ENCODE measurements around the gene ANKRD11.
"Not testable (repeated sequence)": the region's sequence is repeated elsewhere in the genome, so short reads cannot be mapped to it uniquely, and the experiment has no call there.

Gene ANKRD11

GRCh38 chr16:89328412-89329400 is 161.7 kb downstream of the ANKRD11 start:
- DNase-seq (ENCODE audit: low spot score) = not testable (repeated sequence)

- no peak for DNase-seq (ENCODE audit: low spot score)
Measured at GRCh38 chr16:89326721-89327120, 163.6 kb downstream of the ANKRD11 start.

- DNase-seq (ENCODE audit: low spot score) = peak; percentile 89
Measured at GRCh38 chr16:89325861-89326471, 164.4 kb downstream of the ANKRD11 start.

- no peak for DNase-seq (ENCODE audit: low spot score)
Measured at GRCh38 chr16:89324056-89325010, 166.0 kb downstream of the ANKRD11 start.

DNA sequence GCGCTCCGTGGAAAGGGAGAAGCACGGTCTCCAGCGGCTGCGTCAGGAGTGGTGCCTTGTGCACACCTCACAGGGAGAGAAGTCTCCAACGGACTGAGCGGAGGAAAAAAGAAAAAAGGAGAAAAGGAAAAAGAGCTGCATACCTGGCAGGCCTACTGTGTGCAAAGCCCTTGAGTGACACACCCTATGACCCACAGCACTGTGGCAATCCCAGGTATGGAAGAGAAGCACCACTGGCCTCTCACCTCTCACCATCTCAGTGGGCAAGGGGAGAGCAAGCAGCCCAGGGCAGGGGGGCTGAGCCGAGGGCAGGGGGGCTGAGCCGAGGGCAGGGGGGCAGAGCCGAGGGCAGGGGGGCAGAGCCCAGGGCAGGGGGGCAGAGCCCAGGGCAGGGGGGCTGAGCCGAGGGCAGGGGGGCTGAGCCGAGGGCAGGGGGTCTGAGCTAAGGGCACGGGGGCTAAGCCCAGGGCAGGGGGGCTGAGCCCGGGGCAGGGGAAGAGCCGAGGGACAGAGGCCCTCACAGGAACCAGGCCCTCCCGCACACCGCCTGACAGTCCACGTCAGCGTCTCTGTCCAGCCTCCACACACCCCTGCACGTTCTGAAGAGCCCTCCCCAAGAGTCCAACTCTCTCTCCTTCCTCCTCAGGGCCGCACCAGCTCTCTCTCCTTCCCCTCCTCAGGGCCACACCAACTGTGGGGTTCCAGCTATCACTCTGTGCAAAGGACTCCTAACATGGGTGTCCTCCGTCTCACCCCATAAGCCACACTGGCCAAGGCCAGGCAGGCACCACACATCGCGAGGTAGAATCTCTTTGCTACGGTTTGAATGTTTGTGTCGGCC is 167.0 kb downstream of the ANKRD11 start:
- no peak for DNase-seq (ENCODE audit: low spot score)

- DNase-seq (ENCODE audit: low spot score) = peak; percentile 64
Measured at GRCh38 chr16:89322321-89323119, 167.8 kb downstream of the ANKRD11 start.

- DNase-seq (ENCODE audit: low spot score) = peak; percentile 46
Measured at GRCh38 chr16:89320782-89321501, 169.4 kb downstream of the ANKRD11 start.

DNA sequence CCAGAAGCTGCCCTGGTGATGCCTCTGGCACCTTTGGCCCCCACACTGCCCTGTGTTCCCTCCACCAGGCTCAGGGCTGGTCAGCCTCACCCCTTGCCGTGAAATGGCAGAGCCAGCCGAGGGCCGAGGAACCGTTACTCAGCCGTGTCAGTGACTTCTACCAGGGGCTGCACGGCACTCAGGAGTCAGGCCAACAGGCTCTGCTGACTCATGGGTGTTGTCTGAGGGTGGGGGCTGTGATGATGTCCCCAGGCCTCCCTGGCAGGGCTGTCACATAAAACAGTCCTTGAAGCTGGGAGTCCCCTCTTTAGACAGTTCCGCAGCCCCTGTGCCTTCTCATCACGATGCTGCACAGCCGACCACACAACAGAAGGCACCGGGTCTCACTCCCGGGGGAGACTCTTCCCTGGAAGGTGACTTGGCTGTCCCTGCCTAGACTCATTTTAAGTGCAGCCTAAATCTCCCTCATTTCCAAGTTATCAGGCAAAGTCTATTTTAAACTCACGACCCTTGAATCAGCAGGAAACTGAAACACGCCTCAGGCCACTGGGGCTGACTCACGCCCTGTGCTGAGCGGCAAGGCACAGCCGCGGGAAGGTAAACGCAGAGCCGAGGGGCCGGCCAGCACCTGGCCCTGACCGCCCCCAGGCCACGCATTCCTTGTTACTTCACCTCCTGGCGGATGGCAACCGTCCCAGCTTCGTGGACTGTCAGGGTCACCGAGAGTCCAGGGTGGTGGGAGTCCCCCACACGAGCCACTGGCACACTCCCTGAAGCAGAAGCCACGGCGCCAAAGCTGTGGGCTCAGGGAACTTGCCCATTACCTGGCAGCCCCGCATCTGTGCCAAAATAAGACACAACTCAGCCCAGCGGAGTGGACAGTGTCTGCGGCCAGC is 170.2 kb downstream of the ANKRD11 start:
- DNase-seq (ENCODE audit: low spot score) = peak; percentile 87

DNA sequence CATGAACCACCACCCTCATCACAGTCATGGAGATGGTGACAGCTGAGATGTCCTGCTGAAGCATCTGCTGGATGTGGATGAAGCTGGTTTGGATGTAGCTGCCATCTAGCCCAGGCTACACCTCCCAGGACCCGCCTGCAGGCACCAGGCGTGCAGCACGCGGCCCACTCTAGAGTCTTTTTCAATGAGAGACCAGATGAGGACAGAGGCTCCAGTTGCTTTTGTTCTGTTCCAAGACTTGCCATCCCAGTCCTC is 170.8 kb downstream of the ANKRD11 start:
- DNase-seq (ENCODE audit: low spot score) = no peak

GRCh38 chr16:89318871-89319630 is 171.3 kb downstream of the ANKRD11 start:
- DNase-seq (ENCODE audit: low spot score) = no peak

- DNase-seq (ENCODE audit: low spot score) = no peak
Measured at GRCh38 chr16:89318430-89318758, 172.0 kb downstream of the ANKRD11 start.

DNA sequence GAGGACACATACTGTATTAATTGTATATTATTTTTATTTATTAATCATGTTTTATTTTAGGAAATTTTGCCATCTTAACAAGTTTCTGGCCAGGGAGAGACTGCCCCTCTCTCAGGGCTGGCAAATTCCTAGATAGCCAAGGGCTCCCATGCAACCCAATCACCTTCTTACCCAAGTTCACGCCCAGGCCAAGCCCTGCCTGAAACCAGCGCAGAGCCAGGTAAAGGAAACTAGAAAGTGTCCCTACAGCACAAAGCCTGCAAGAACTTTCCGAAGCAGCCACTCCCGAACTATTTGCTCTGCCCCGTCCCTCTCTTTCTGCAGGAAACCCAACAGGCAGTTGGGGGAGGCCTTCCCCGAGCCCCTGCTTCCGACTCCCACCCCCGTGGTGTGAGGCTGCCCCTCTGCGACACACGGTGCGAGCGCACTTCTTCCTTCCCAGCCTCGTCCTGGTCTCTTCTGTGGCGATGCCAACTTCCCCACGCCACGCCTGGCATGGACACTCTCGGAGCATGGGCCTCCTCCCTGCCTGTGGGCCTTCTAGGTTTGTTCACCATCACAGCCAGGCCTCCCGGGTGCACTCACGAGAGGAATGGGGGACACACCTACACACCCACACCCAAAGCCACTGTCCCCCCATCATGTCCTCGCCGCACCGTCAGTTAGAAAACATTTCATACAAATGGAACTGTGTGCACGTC is 172.5 kb downstream of the ANKRD11 start:
- DNase-seq (ENCODE audit: low spot score) = no peak

DNA sequence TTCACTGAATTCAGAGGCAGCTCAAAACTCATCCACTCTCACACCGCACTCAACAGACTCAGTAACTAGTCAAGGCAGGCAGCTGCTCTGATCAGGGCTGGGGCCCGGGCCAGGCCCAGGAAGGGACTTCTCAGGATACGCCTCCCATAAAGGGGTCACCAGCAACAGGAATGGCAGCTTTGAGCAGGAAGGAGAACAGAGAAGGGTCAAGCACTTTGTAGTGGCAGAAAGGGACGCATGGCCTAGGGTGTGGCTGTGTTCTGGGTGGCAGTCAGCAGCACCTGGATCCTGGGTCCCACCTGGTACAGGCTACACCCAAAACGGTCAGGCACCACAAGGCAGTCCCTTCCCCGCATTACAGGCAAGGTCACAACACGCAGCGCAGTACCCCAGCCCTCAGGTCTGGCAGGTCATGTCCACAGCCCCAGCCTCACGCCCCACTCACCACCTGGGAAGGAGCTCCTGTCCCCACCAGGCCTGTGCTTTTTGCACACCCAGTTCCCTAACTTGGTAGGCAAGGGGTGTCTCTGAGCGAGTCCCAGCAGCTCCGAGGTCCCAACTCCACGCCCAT is 173.2 kb downstream of the ANKRD11 start:
- no peak for DNase-seq (ENCODE audit: low spot score)

DNA sequence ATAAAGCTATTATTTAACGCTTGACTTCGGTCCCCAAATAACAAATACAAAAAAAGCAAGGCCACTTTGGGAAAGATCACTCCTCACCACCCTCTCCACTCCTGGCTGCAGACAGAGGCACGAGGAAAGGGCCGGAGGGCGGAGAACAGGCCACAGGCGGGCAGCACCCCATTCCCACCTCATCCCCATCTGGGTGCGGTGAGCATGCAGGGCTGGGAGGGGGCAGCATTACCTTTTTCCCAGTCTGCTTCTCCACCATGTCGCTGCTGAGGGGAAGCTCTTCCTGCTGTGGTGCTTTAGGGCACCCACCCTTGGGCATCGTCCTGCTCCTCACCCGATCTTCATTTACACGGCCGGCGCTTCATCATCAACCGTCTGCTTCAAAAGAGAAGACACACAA is 173.7 kb downstream of the ANKRD11 start:
- no peak for DNase-seq (ENCODE audit: low spot score)

- DNase-seq (ENCODE audit: low spot score) = peak; percentile 49
Measured at GRCh38 chr16:89315791-89316581, 174.4 kb downstream of the ANKRD11 start.

- DNase-seq (ENCODE audit: low spot score) = no peak
Measured at GRCh38 chr16:89315271-89315670, 175.1 kb downstream of the ANKRD11 start.
